Measurements from ENCODE around the gene RGS6. TPM values are rescaled to one million over a fixed set of nuclear protein-coding genes. Genes with fewer than 3 reads are reported as not detected.

The RGS6 gene
- total RNA-seq, 1 donor from 2014 or later: 0.24 TPM

GRCh38 chr14:72524295-72524629 lies 592.0 kb downstream of the RGS6 start:
- no peaks in the 10 kb centered on the region for H3K36me3 Mint-ChIP-seq (ENCODE audit: unreplicated experiment)

GRCh38 chr14:72525087-72525915 lies 593.1 kb downstream of the RGS6 start:
- Mint-ChIP-seq H3K4me3 (ENCODE audit: unreplicated experiment) (no peak overlapping the region), H3K27me3 (ENCODE audit: unreplicated experiment) (no peaks in the 10 kb centered on the region), H3K36me3 (ENCODE audit: unreplicated experiment) (no peaks in the 10 kb centered on the region), H3K9me3 (ENCODE audit: unreplicated experiment) (peaks cover 10% of the 10 kb centered on the region), H3K27ac (ENCODE audit: unreplicated experiment) (no peak overlapping the region), H3K4me1 (ENCODE audit: unreplicated experiment) (peaks cover 6% of the 10 kb centered on the region)
- TF ChIP-seq, protein P1, sequence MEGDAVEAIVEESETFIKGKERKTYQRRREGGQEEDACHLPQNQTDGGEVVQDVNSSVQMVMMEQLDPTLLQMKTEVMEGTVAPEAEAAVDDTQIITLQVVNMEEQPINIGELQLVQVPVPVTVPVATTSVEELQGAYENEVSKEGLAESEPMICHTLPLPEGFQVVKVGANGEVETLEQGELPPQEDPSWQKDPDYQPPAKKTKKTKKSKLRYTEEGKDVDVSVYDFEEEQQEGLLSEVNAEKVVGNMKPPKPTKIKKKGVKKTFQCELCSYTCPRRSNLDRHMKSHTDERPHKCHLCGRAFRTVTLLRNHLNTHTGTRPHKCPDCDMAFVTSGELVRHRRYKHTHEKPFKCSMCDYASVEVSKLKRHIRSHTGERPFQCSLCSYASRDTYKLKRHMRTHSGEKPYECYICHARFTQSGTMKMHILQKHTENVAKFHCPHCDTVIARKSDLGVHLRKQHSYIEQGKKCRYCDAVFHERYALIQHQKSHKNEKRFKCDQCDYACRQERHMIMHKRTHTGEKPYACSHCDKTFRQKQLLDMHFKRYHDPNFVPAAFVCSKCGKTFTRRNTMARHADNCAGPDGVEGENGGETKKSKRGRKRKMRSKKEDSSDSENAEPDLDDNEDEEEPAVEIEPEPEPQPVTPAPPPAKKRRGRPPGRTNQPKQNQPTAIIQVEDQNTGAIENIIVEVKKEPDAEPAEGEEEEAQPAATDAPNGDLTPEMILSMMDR (IDR thresholded peaks at IDR 0.05): no peak
- no peak for DNase-seq (ENCODE audit: extremely low spot score, unreplicated experiment)

More at GRCh38 chr14:72524295-72524629, 592.0 kb downstream of the RGS6 start:
- Mint-ChIP-seq H3K4me3 (ENCODE audit: unreplicated experiment) (no peak overlapping the region), H3K9me3 (ENCODE audit: unreplicated experiment) (peaks cover 14% of the 10 kb centered on the region), H3K27ac (ENCODE audit: unreplicated experiment) (no peak overlapping the region), H3K27me3 (ENCODE audit: unreplicated experiment) (no peaks in the 10 kb centered on the region), H3K4me1 (ENCODE audit: unreplicated experiment) (peaks cover 6% of the 10 kb centered on the region)
- DNase-seq (ENCODE audit: extremely low spot score, unreplicated experiment): no peak
- TF ChIP-seq, protein P1 (IDR thresholded peaks at IDR 0.05): no peak

DNA sequence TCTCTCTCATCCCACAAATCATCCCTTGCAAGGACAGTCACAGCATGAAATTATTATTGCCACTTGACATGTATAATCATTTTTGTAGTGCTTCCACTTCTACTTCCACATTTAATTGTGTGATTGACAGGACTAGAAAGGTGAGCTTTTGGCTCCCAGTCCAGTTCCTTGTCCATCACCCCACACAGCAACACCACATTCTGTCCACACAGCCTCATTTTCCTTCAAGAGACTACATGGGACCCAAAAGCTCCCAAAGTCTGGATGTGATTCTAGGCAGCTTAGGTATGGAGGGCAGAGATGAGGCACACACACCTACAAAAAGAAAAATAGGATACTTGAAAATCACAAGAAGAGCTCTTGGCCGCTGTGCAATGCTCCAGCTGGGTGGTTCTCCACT lies 595.4 kb downstream of the RGS6 start:
- TF ChIP-seq, protein P1 (IDR thresholded peaks at IDR 0.05): no peak
- peaks cover 6% of the 10 kb centered on the region for H3K4me1 Mint-ChIP-seq (ENCODE audit: unreplicated experiment)
- H3K27me3 Mint-ChIP-seq (ENCODE audit: unreplicated experiment): no peaks in the 10 kb centered on the region
- no peak for DNase-seq (ENCODE audit: extremely low spot score, unreplicated experiment)
- H3K4me3 Mint-ChIP-seq (ENCODE audit: unreplicated experiment): no peak overlapping the region
- no peak overlapping the region for H3K27ac Mint-ChIP-seq (ENCODE audit: unreplicated experiment)
- H3K9me3 Mint-ChIP-seq (ENCODE audit: unreplicated experiment): peaks cover 4% of the 10 kb centered on the region
- no peaks in the 10 kb centered on the region for H3K36me3 Mint-ChIP-seq (ENCODE audit: unreplicated experiment)

GRCh38 chr14:72528059-72528862 lies 596.0 kb downstream of the RGS6 start:
- no peaks in the 10 kb centered on the region for H3K27me3 Mint-ChIP-seq (ENCODE audit: unreplicated experiment)
- H3K4me1 Mint-ChIP-seq (ENCODE audit: unreplicated experiment): peaks cover 6% of the 10 kb centered on the region
- no peak overlapping the region for H3K4me3 Mint-ChIP-seq (ENCODE audit: unreplicated experiment)
- TF ChIP-seq, protein P1 (IDR thresholded peaks at IDR 0.05): no peak
- H3K27ac Mint-ChIP-seq (ENCODE audit: unreplicated experiment): no peak overlapping the region
- no peak for DNase-seq (ENCODE audit: extremely low spot score, unreplicated experiment)
- no peaks in the 10 kb centered on the region for H3K36me3 Mint-ChIP-seq (ENCODE audit: unreplicated experiment)
- H3K9me3 Mint-ChIP-seq (ENCODE audit: unreplicated experiment): peaks cover 7% of the 10 kb centered on the region

- Mint-ChIP-seq H3K4me3 (ENCODE audit: unreplicated experiment) (no peak overlapping the region), H3K27ac (ENCODE audit: unreplicated experiment) (no peak overlapping the region), H3K9me3 (ENCODE audit: unreplicated experiment) (peaks cover 12% of the 10 kb centered on the region), H3K4me1 (ENCODE audit: unreplicated experiment) (peaks cover 6% of the 10 kb centered on the region), H3K27me3 (ENCODE audit: unreplicated experiment) (no peaks in the 10 kb centered on the region), H3K36me3 (ENCODE audit: unreplicated experiment) (peaks cover 2% of the 10 kb centered on the region)
- TF ChIP-seq, protein P1 (IDR thresholded peaks at IDR 0.05): no peak
- DNase-seq (ENCODE audit: extremely low spot score, unreplicated experiment): no peak
Observed at GRCh38 chr14:72528863-72529175, 596.6 kb downstream of the RGS6 start.

Data from osteocyte (in vitro differentiated cells).